Mammary epithelial cell (primary cell): Measurements from ENCODE around the gene EXOC4.

Experiments
- EZH2 ChIP-seq: IDR thresholded peaks from 2 replicates; pipeline ENCODE4 v1.6.1; 2012; ENCODE audit warnings: low read length, inconsistent platforms, borderline replicate concordance
- TF ChIP-seq, protein P1 (sequence below), 2 donors: IDR thresholded peaks in 1 of 2; conservative IDR thresholded peaks in 1 of 2; 2 replicates each; pipeline ENCODE4 v1.5.1; 2011 to 2012; ENCODE audit warnings: inconsistent platforms in 2 of 2, low read length in 2 of 2, mild to moderate bottlenecking in 2 of 2, control low read depth in 1 of 2, low read depth in 1 of 2; ENCODE audit not compliant: insufficient read depth in 1 of 2; ENCODE audit errors: extremely low read depth in 1 of 2

- TF ChIP-seq, protein P1, sequence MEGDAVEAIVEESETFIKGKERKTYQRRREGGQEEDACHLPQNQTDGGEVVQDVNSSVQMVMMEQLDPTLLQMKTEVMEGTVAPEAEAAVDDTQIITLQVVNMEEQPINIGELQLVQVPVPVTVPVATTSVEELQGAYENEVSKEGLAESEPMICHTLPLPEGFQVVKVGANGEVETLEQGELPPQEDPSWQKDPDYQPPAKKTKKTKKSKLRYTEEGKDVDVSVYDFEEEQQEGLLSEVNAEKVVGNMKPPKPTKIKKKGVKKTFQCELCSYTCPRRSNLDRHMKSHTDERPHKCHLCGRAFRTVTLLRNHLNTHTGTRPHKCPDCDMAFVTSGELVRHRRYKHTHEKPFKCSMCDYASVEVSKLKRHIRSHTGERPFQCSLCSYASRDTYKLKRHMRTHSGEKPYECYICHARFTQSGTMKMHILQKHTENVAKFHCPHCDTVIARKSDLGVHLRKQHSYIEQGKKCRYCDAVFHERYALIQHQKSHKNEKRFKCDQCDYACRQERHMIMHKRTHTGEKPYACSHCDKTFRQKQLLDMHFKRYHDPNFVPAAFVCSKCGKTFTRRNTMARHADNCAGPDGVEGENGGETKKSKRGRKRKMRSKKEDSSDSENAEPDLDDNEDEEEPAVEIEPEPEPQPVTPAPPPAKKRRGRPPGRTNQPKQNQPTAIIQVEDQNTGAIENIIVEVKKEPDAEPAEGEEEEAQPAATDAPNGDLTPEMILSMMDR (conservative IDR thresholded peaks at IDR 0.05 in 1 of 2, IDR thresholded peaks at IDR 0.05 in 1 of 2; ENCODE audit: extremely low read depth in 1 of 2, insufficient read depth in 1 of 2, low read depth in 1 of 2, low read length in 2 of 2), result no peak
- no peak for TF ChIP-seq EZH2
Observed at GRCh38 chr7:133888061-133888930, 635.4 kb downstream of the EXOC4 start.
